Measurements from ENCODE around the gene PREX1.

PREX1 gene

DNA sequence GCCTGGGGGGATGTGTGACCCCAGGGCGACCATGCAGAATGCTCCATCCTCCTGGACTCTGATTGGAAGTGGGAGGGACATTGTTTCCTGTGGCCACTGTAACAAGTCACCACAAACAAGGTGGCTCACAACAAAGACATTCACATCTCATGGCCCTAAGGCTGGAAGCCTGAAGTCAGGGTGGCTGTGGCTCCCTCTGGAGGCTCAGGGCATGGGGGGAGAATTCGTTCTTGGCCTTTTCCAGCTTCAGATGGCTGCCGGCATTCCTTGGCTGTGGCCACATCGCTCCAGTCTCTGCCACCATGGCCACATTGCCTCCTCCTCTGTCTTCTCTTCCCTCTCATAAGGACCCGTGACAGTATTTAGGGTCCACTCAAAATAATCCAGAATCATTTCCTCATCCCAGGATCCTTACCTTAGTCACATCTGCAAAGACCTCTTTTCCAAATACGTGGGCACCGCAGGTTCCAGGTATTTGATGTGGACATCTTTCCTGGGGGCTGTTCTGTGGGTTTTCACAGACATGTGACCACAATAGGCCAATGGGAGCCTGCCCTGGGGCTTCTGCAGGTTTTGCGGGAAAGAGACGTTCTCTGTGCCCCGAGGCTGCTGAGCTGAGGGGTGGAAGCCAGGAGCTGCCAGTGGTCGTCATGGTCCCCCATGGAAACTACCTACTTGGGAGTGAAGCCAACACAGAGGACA lies 249.3 kb downstream of the PREX1 start:
- TF ChIP-seq POLR2A (IDR thresholded peaks at IDR 0.05; ENCODE audit: low read length) = no peak
- TF ChIP-seq GATA1 (IDR thresholded peaks at IDR 0.05; ENCODE audit: low read depth, low read length) = no peak
- DNase-seq = no peak

DNA sequence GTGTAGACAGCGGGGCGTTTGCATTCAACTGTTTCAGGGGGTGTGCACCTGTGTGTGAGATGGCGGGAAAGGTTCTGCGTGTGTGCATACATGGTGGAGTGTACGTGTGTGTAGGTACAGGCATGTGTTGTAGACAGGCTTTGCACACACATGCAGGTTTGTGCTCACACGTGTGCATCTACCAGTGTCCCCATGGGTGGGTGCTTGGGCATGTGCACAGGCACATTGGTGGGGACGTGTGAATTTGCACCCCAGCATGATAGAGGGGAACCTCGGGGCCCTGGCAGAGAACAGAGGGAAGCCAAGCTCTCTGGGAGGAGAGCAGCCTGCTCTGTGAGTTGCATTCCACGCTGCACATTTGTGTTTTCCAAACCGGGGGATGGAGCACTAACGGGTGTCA lies 250.2 kb downstream of the PREX1 start:
- no peak for TF ChIP-seq GATA1 (IDR thresholded peaks at IDR 0.05; ENCODE audit: low read depth, low read length)
- no peak for TF ChIP-seq POLR2A (IDR thresholded peaks at IDR 0.05; ENCODE audit: low read length)
- DNase-seq = no peak

DNA sequence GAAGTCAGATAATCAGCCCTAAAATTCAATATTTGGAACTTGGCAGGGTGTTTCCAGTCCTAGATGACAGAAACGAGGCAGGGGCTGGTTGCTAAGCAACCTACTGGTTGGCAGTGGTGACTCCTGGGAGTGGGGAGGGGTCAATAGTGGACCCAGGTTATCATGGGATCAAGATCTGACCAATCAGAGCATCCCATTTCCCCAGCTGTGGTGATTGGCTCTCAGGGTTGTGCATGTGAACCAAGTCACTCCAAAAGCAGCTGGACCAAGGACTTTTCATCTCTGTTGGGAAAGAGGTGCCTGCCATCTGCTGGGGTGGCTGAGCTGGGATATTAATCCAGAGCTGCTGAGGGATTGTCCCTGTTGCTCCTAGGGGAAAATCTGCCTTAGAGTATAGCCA lies 253.4 kb downstream of the PREX1 start:
- no peak for DNase-seq
- TF ChIP-seq GATA1 (IDR thresholded peaks at IDR 0.05; ENCODE audit: low read depth, low read length) (no peak), POLR2A (IDR thresholded peaks at IDR 0.05; ENCODE audit: low read length) (no peak)

Data from erythroblast (primary cell).